PFSK-1 (cell line): Measurements from ENCODE around the gene B3GAT1.

Experiments
- POLR2AphosphoS5 ChIP-seq: IDR thresholded peaks from 2 replicates; pipeline ENCODE4 v1.6.1; 2012; ENCODE audit warnings: low read depth, mild to moderate bottlenecking, control low read depth, low read length, moderate library complexity
- SIN3A ChIP-seq: IDR thresholded peaks from 2 replicates; pipeline ENCODE4 v1.6.1; 2012; ENCODE audit warnings: mild to moderate bottlenecking, low read length, moderate library complexity, borderline replicate concordance; ENCODE audit not compliant: insufficient read depth
- TAF1 ChIP-seq: IDR thresholded peaks from 2 replicates; pipeline ENCODE4 v1.6.1; 2012; ENCODE audit warnings: low read length, control low read depth, borderline replicate concordance; ENCODE audit not compliant: insufficient read depth
- TF ChIP-seq, protein P1 (sequence below), 2 experiments: IDR thresholded peaks; 2 replicates each; pipeline versions ENCODE4 v1.6.1 to v1.8.0; 2011 to 2012; ENCODE audit warnings: low read depth in 2 of 2, low read length in 2 of 2, control low read depth in 1 of 2, inconsistent platforms in 1 of 2, mild to moderate bottlenecking in 1 of 2, moderate library complexity in 1 of 2; ENCODE audit not compliant: insufficient read depth in 1 of 2

DNA sequence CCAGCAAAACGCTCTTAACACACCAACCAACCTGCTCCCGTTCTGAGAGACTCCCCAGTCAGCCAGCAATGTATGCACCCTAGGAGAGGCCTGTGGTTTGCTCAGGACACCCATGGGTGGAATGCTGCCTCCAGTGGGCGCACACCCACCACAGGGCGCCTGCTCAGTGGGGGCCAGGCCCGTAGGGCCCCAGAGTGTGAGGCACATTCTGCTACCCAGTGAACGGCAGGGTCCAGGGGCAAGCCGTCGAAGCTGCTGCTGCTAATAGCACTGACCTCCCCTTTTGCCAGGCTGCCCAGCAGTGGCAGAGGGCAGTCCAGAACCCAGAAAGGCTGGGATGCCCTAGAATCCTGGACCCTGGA lies 12.8 kb downstream of the B3GAT1 start:
- TF ChIP-seq TAF1 = no peak
- no peak for TF ChIP-seq POLR2AphosphoS5
- no peak for TF ChIP-seq SIN3A
- TF ChIP-seq, protein P1, sequence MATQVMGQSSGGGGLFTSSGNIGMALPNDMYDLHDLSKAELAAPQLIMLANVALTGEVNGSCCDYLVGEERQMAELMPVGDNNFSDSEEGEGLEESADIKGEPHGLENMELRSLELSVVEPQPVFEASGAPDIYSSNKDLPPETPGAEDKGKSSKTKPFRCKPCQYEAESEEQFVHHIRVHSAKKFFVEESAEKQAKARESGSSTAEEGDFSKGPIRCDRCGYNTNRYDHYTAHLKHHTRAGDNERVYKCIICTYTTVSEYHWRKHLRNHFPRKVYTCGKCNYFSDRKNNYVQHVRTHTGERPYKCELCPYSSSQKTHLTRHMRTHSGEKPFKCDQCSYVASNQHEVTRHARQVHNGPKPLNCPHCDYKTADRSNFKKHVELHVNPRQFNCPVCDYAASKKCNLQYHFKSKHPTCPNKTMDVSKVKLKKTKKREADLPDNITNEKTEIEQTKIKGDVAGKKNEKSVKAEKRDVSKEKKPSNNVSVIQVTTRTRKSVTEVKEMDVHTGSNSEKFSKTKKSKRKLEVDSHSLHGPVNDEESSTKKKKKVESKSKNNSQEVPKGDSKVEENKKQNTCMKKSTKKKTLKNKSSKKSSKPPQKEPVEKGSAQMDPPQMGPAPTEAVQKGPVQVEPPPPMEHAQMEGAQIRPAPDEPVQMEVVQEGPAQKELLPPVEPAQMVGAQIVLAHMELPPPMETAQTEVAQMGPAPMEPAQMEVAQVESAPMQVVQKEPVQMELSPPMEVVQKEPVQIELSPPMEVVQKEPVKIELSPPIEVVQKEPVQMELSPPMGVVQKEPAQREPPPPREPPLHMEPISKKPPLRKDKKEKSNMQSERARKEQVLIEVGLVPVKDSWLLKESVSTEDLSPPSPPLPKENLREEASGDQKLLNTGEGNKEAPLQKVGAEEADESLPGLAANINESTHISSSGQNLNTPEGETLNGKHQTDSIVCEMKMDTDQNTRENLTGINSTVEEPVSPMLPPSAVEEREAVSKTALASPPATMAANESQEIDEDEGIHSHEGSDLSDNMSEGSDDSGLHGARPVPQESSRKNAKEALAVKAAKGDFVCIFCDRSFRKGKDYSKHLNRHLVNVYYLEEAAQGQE (IDR thresholded peaks at IDR 0.05; ENCODE audit: insufficient read depth in 1 of 2, low read depth in 2 of 2, low read length in 2 of 2) = no peak
